K562 (cell line): ENCODE measurements around the gene NAA80.

Experiments
- NRF1 ChIP-seq, 2 experiments: fragments of 450-650 bp; IDR thresholded peaks in 1 of 2; conservative IDR thresholded peaks in 1 of 2; 2 replicates each; pipeline ENCODE4 v1.6.1; 2014; ENCODE audit warnings: mild to moderate bottlenecking in 2 of 2
- PHB ChIP-seq: fragments of 250-450 bp; sonication (Bioruptor Pico); IDR thresholded peaks from 2 replicates; pipeline ENCODE4 v1.5.0; 2021
- PHF21A ChIP-seq: fragments of 450-650 bp; IDR thresholded peaks from 2 replicates; pipeline ENCODE4 v1.6.1; 2017; ENCODE audit warnings: low read depth, borderline replicate concordance
- POLR2AphosphoS5 ChIP-seq: IDR thresholded peaks from 2 replicates; pipeline ENCODE4 v1.6.1; 2011; ENCODE audit warnings: mild to moderate bottlenecking, low read depth, low read length, moderate library complexity; ENCODE audit not compliant: control insufficient read depth, insufficient read depth
- ZFP36 ChIP-seq: fragments of 150-350 bp; IDR thresholded peaks from 2 replicates; pipeline ENCODE4 v1.6.1; 2018; ENCODE audit warnings: low read length, low read depth; ENCODE audit not compliant: partially characterized antibody
- ZNF586 ChIP-seq: fragments of 450-650 bp; formaldehyde crosslinking; conservative IDR thresholded peaks from 2 replicates; pipeline ENCODE4 v1.4.0; 2020; ENCODE audit warnings: mild to moderate bottlenecking, moderate library complexity
- TF ChIP-seq, protein P1 (sequence below): sonication (generic); formaldehyde crosslinking; IDR thresholded peaks from 2 replicates; pipeline ENCODE4 v1.8.0; 2022; ENCODE audit warnings: mild to moderate bottlenecking, missing genetic modification reagents

DNA sequence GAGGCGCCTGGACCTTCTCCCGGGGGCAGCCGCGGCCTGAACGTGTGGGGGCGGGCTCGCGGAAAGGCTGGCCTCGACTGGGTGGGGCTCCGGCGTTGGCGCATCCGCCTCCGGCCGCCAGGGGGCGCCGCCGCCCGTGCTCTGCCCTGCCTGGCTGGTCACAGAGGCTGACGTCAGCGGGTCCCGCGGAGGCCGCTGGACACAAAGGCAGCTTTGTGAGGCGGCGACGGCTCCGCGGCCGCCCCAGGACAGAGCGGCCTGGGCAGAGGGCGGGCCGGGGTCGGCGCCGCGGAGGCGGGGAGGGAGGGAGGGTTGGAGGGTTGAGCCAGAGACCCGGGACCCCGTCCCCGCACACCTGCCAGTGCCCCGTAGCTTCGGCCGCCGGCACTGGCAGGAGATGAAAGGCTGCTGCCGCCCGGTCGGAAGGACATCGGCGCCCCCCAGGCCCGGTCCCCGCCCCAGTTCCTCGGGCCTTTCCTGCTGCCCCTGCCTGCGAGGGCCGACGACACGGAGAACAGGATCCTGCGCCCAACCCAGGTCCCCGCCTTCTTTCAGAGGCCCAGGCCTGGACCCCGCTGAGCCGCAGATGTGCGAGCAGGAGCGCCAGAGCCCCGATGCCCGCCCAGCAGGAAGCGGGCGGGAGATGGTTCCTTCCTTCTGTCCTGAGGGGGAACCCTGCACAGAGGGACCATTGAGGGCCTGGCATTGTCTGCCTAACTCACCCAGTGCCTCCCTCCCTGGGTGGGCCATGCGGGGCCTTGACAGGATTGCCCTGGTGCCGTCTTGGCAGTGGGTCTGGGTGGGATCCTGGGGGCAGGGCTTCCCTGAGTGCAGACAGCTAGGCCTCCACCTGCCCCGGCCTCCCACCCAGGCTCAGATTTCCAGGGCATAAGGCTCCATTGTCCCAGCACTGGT lies 38.9 kb downstream of the NAA80 start:
- TF ChIP-seq ZNF586 (CRISPR knock-in tag) (no peak), PHB (no peak), PHF21A (no peak), NRF1 (conservative IDR thresholded peaks at IDR 0.05 in 1 of 2, IDR thresholded peaks at IDR 0.05 in 1 of 2) (no peak), POLR2AphosphoS5 (peak; percentile 50; the same call in 1 of the 2 replicates), ZFP36 (peak; percentile 3)
- TF ChIP-seq, protein P1, sequence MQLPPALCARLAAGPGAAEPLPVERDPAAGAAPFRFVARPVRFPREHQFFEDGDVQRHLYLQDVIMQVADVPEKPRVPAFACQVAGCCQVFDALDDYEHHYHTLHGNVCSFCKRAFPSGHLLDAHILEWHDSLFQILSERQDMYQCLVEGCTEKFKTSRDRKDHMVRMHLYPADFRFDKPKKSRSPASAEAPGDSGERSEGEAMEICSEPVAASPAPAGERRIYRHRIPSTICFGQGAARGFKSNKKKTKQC (CRISPR knock-in tag): no peak
